Testis (tissue), 3 donors: ENCODE data around the gene NECAB2. TPM values are rescaled to one million over a fixed set of nuclear protein-coding genes. Genes with fewer than 3 reads are reported as not detected.

Experiments
- DNase-seq: peaks from one replicate; pipeline ENCODE4 v3.0.0-alpha.2; 2019
- H3K27ac ChIP-seq, 2 donors: fragments of 200-600 bp; sonication (generic); one replicate each; pipeline ENCODE4 v1.5.1; 2019
- H3K27me3 ChIP-seq: fragments of 200-600 bp; sonication (generic); one replicate; pipeline ENCODE4 v1.5.1; 2019
- H3K36me3 ChIP-seq: fragments of 200-600 bp; sonication (generic); one replicate; pipeline ENCODE4 v1.5.1; 2017; ENCODE audit warnings: low read depth; ENCODE audit errors: missing control alignments
- H3K4me1 ChIP-seq: fragments of 200-600 bp; sonication (generic); one replicate; pipeline ENCODE4 v1.5.1; 2019
- H3K4me3 ChIP-seq, 2 donors: fragments of 200-600 bp; sonication (generic); one replicate each; pipeline ENCODE4 v1.5.1; 2017 to 2019
- H3K9me3 ChIP-seq: fragments of 200-600 bp; sonication (generic); one replicate; pipeline ENCODE4 v1.5.1; 2017
- CTCF ChIP-seq, 3 experiments: fragments of 450-650 bp in 2 of 3; fragments of 200-600 bp in 1 of 3; sonication (generic) in 1 of 3; IDR thresholded peaks; one replicate each; pipeline ENCODE4 v1.5.1; 2016 to 2019; ENCODE audit warnings: antibody characterized with exemption in 3 of 3, mild to moderate bottlenecking in 2 of 3, moderate library complexity in 1 of 3
- POLR2A ChIP-seq: fragments of 450-650 bp; IDR thresholded peaks from one replicate; pipeline ENCODE4 v1.6.1; 2017; ENCODE audit warnings: antibody characterized with exemption, mild to moderate bottlenecking, moderate library complexity
- WGBS, 2 donors: methylation state at CpG; one replicate each; pipeline ENCODE4 v1.1.5; 2018; 5-methylcytosine and 5-hydroxymethylcytosine counted together
- intact Hi-C: fragments of 100-400 bp; cut with DNase I; formaldehyde crosslinking; loops from one replicate; pipeline ENCODE4 v1.15.1; 2023; ENCODE audit warnings: low total_unique reads
- polyA plus RNA-seq: library from polyadenylated mRNA; stranded (reverse); fragments of 350-450 nt; fragmentation: Illumina TruSeq; extraction: RNeasy Lipid Tissue Mini Kit (QIAGEN cat#74804); gene quantifications from one replicate; pipeline ENCODE4 v1.2.3, GENCODE V29; 2014; ENCODE audit warnings: low read depth, low replicate concordance; ENCODE audit not compliant: insufficient read depth
- total RNA-seq, 2 donors: library from RNA; depleted of rRNA; stranded (reverse); fragments of >200 nt; gene quantifications; one replicate each; pipeline ENCODE4 v1.2.3, GENCODE V29; 2016

NECAB2 gene
- total and polyA plus RNA-seq, 3 donors from 2014 or later = 9.5 to 13.9 (median 12.9) TPM

- intact Hi-C loops = no loop called here
- Histone ChIP-seq H3K4me1 (no peaks in the 10 kb centered on the region), H3K4me3 (no peak overlapping the region), H3K36me3 (no peaks in the 10 kb centered on the region), H3K9me3 (no peaks in the 10 kb centered on the region), H3K27ac (no peak overlapping the region), H3K27me3 (no peaks in the 10 kb centered on the region)
- WGBS, 2 donors = 68 to 69% methylated on average over 7 of the region's 7 CpGs
- no peak for DNase-seq
- no peak for TF ChIP-seq CTCF (IDR thresholded peaks at IDR 0.05)
- TF ChIP-seq POLR2A = no peak
Measured at GRCh38 chr16:83974475-83974874, 6.4 kb downstream of the NECAB2 start.

- Histone ChIP-seq H3K4me3 (no peak overlapping the region), H3K36me3 (no peaks in the 10 kb centered on the region), H3K4me1 (no peaks in the 10 kb centered on the region), H3K27ac (no peak overlapping the region), H3K9me3 (no peaks in the 10 kb centered on the region), H3K27me3 (no peaks in the 10 kb centered on the region)
- DNase-seq = no peak
- intact Hi-C loops = no loop called here
- 65 to 84% methylated on average over 8 to 15 of the region's 15 CpGs for WGBS, 2 donors
- TF ChIP-seq POLR2A (no peak), CTCF (IDR thresholded peaks at IDR 0.05) (no peak)
Measured at GRCh38 chr16:83975590-83976260, 7.7 kb downstream of the NECAB2 start.

- 86 to 93% methylated on average over 3 to 6 of the region's 6 CpGs for WGBS, 2 donors
- intact Hi-C loops = no loop called here
- DNase-seq = no peak
Measured at GRCh38 chr16:83977056-83977815, 9.2 kb downstream of the NECAB2 start.

GRCh38 chr16:83978401-83978904 lies 10.4 kb downstream of the NECAB2 start:
- no peaks in the 10 kb centered on the region for H3K9me3 ChIP-seq
- TF ChIP-seq CTCF (IDR thresholded peaks at IDR 0.05) (no peak), POLR2A (no peak)
- no peak for DNase-seq
- no peaks in the 10 kb centered on the region for H3K27me3 ChIP-seq
- H3K4me1 ChIP-seq = no peaks in the 10 kb centered on the region
- 64 to 78% methylated on average over 3 to 5 of the region's 5 CpGs for WGBS, 2 donors
- H3K27ac ChIP-seq = no peak overlapping the region
- intact Hi-C loops = no loop called here
- no peak overlapping the region for H3K4me3 ChIP-seq
- H3K36me3 ChIP-seq = no peaks in the 10 kb centered on the region

More at GRCh38 chr16:83977056-83977815, 9.2 kb downstream of the NECAB2 start:
- no peaks in the 10 kb centered on the region for H3K27me3 ChIP-seq
- no peak for TF ChIP-seq POLR2A
- no peak for TF ChIP-seq CTCF (IDR thresholded peaks at IDR 0.05)
- no peaks in the 10 kb centered on the region for H3K9me3 ChIP-seq
- H3K36me3 ChIP-seq = no peaks in the 10 kb centered on the region
- H3K27ac ChIP-seq = no peak overlapping the region
- H3K4me1 ChIP-seq = no peaks in the 10 kb centered on the region
- no peak overlapping the region for H3K4me3 ChIP-seq
